DMS 273 (cell line): ENCODE results near the gene EXOC4.

Experiments
- DNase-seq: peaks from one replicate; lab custom pipeline; 2025; ENCODE audit not compliant: unreplicated experiment; lab: John Stamatoyannopoulos, UW

The EXOC4 gene

DNA sequence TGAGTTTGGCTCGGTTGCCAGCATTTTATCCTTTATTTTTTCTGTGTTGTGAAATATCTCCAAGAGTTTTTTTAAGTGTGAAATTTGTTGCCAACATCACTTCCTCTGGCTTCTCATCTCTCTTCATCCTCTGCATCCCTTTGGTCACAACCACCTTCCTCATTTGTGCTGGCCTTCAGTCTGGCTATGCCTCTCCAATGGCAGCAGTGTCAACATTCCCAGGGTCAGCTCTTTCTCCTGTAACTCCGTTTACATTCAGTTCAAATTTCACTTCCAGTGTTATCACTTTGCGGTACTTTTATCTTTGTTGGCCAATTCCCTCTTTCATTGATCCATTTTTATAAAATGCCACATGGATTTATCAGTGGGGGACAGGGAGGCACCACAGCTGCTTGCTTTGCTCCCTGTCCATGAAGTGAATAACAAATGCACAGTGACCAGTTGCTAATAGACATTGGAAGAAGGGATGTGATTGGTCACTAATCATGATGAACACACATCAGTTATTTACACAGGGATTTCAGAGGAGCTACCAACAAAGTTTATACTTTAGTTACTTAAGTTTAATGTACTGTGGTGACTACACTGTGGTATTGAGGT is 562.8 kb downstream of the EXOC4 start:
- no peak for DNase-seq

DNA sequence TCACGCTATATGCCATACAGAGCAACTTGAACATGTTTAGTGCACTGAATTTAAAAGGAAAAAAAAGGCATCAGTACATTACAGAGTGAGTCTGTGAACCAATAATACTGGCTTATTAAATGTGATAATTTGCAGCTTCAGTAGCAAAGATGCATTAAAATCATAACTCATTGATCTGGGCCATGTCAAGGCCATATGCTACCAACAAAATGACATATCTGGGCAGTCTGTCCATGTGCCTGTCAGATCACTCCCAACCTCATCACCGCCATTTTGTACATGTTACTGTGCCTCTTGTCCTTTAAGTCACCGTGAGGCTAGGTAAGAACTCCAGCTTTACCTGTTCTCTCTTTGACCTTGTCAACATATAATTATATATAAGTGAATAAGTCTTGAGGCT is 566.8 kb downstream of the EXOC4 start:
- no peak for DNase-seq

DNA sequence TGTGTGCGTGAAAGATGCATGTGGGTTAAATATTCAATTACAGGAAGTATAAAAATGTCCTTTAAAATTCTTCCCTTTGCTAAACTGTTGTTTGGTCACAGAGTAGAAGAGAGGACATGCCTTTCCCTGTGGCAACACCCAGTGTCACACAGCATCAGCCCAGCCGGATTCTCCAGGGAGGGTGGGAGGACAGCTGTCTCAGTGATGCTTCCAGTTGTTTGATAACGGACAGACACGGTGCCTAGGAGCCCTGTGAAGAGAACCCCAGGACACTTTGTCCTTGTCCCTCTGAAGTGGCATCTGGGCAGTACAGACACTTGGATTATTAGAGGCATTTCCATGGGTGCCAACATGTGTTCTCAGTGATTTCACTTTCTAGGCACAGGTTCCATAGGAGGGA is 567.7 kb downstream of the EXOC4 start:
- DNase-seq, result no peak

DNA sequence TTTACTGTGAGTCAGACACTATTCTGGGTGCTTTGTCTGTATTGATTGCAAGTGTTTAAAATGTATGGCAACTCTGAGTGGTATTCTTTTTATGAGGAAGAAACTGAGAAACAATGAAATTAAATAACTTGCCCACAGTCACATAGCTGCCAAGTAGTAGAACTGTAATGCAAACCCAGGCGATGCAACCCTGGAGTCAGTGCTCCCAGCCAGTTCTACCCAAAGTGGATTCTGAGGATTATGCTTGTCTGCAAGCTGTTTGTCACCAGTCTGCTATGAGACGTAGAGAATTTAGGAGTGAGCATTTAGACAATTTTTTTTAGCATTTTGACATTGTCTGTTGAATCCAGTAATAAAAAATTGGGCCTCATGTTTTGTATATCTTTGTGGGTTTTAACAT is 568.3 kb downstream of the EXOC4 start:
- DNase-seq, result no peak

DNA sequence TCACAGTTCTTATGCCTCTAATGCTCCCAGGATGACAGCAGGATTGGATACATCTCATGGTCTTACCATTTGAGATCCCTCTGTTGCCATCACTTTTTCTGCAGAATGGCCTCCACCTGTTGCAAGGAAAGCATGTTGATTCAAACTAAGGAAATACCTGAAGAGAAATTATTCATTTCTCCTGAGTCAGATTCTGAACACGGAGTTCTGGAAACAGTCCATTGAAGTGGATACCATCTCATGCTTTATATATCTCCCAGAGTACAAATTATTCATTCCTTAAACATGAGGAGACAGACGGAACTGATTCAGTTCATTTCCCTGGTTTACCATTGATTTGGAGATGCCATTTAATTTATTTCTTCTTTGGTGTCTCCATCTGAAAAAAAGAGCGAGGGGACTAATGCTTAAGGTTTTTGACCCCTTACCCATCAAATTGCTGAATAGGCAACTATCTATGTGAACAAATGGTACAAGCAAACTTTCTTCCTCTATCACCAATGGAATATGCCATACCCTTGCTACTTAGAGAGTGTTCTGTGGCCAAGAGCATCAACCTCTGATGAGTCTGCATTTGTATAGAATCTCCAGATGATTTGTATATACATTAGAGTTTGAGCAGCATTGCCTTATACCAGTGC is 569.2 kb downstream of the EXOC4 start:
- no peak for DNase-seq

DNA sequence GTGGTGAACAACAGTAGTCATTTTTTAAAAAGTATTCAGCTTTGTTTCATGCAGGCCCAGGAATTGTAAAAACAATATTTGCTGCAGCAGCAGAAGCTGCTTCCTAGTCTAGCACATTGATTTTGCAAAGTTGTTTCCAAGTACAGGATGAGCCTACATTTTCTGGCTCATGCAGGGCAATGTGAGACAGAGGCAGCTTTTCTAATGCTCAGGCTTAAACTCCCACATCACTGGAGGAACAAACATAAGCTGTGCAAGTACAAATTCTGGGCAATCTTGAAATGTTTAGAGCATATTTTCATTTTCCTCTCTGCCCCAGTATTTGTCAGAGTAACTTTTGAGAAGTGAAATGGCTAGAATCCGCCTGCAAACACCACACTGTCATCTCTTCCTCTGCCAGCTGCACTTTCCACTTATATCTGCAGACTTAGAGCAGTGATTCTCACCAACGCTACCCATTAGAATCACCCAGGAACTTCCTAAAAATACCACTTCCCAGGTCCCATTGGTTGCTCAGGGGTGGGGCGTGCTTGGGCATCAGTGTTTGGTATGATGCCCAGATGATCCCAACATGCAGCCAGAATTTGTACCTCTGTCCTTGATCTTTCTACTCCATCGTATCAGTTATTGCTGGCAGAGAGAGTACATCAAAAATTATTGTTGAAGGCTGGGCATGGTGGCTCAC is 570.1 kb downstream of the EXOC4 start:
- no peak for DNase-seq

DNA sequence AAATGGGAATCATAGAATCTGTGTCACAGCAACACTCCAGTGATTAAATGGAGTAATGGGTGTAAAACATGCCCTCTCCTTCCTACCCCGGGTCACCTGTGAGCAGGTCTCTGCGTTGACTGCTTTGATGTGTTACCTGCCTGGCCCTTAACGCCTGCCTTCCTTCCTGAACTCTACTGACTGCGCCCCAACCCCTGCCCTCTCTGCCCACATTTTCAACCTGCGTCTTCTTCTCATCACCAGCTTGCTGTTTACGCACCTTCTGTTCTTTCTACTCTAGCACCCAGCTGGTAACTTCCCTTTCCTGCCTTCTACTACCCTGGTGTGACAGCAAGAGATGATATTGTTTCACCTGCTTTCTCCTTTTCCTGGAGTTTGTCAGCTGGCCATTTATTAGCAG is 571.3 kb downstream of the EXOC4 start:
- DNase-seq, result no peak

DNA sequence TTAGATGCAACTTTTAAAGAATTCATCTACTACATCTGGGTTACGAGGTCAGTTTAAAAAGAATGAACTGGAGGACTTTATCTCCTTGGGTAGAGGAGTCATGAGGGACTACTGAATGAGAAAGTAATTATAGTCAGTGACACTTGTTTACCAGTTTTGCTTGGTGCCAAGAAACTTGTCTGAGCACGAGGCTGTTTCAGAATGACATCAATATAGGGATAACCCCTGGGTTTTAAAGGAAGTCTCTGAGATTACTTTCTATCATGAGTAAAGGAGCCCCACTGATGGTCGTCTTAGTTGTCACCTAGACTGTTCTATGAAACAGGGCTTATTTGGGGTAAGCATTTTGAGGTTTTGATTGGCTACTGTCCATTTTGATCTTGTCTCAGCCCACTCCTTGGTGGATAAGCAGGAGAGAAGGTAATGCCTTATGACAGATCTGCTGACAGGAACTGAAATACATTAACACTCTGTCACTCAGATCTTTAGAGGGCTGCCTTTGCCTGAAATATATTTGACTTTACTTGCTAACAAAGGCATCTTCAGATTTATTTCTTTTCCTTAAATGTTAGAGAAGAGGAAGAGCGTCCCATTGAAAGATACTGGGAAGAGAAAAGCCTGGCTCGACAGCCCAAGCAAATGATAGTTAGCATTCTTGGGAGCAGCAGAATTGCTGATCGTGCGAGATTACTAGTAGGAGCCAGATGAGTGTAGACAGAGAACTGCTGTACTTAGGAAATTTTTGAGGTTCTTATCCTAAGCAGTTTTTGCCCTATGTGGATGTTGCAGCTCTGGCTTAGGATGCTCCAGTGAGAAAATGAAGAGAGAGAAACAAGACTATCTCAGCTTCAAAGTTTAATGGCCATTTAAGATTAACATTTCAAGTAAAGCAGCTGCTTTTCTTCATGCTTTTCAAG is 575.1 kb downstream of the EXOC4 start:
- no peak for DNase-seq

DNA sequence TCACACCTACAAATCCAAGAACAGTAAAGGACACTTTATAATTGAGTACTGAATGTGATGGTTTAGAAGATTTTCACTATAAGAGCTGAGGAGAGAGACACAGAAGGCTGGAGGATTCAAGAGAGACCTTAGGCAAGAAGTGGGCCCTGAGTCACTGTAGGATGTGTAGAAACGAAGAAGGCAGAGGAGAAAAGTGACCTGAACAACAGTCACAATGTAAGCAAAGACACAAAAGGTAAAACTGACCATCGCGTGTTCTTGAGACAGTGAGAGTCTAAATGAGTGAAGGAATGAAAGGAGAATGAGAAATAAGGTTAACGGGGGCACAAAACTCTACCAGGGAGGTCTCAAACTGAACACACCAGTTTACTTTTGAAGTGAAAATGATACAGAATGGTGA is 576.0 kb downstream of the EXOC4 start:
- no peak for DNase-seq

DNA sequence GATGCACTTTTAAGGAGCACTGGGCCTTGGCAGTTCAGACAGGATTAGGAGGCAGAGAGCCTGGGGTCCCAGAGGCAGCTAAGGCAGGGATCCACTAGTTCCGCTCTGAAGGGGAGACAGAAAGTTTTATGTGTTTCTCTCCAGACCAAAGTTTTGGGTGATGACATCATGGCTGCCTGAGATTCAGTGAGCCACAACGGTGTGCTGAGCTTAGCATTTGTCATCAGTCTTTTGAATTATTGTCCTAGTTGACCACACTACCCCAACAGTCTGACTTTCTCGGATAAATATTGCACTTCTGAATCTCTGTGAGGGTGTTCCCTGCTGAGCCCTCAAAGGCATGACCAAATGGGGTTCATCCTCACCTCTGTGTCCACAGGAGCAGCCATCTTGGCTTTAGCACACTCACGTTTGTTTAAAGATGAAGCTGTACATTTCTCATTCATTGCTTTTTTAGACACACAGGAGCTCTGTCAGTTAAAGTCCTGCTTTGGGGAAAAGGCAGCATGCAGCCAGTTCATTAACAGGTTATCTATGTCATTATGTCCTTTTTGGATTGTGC is 576.5 kb downstream of the EXOC4 start:
- DNase-seq, result no peak

DNA sequence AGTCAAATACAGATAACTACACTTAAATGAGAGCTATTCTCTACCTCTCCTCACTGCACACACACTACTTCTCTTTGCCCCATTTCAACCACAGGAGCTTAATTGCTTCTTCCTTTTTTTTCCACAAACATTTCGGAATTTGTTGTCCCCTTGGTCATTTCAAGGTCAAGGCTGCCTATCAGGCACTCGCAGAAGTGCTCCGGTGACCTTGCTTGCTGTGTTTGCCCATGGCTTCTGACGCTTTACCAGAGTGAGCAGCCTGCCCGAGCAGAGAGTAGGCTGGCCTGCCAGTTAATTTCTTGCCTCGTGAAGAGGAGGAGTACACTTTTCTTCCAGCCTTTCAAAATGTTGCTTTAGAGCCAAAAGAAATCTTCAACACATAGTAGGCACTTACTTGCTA is 577.2 kb downstream of the EXOC4 start:
- no peak for DNase-seq

DNA sequence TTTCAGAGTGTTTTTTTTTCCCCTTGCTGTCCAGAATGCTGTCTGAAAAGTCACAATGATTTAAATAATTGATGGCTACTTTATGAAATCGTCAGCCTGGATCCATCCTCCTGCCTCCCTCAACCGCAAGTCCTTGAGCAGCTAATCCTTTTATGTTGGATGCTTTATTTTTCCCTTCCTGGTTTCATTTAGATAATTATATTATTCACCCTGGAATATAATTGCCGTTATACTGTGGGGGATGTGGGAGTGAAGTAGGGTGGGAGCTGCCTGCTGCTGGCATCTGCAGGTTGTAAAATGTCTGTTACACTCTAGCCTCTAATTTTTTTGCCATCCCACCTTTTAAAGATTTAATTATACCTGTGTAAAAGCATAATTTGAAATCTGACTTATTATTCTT is 583.8 kb downstream of the EXOC4 start:
- no peak for DNase-seq

DNA sequence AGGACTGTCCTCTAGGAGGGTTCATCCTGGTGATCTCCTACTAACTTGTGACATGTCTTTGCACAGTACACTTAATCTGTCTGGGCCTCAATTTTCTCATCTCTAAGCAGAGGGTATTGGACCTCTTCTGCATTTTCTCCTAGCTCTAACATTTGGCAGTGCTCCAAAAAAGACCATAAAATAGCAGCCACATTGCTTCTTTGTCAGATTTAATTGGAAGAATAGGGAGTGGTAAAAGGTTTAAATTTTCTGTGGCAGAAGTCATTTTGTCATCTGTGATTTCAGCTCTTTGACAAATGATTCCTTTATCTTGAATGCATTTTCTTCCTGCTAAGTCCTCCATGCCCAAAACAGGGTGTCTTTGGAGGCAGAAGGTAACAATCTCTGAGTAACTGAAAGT is 584.3 kb downstream of the EXOC4 start:
- no peak for DNase-seq

DNA sequence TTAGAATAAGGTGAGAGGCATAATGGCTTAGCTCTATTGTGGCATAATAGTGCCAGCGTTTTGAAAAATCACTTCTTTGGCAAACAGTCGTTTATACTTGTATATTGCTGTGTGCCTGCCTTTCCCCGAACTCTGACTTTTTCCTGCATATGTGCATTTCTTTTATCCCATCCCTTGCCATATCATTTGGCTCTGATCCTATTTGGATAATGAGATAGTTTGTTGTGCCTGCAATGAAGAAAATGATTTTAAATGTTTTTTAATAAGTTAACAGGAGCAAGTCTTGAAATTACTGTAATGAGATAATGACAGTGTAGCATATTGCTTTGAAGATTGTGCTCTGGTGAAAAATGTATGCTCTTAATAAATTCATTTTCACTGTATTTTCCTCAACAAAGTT is 586.2 kb downstream of the EXOC4 start:
- no peak for DNase-seq

DNA sequence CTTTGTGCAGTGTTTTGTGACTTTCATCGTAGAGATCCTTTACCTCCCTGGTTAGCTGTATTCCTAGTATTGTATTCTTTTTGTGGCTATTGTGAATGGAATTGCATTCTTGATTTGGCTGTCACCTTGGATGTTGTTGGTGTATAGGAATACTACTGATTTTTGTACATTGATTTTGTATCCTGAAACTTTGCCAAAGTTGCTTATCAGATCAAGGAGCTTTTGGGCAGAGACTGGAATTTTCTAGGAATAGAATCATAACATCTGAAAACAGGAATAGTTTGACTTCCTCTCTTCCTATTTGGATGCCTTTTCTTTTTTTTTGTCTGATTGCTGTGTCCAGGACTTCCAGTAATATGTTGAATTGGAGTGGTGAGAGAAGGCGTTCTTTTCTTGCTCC is 590.5 kb downstream of the EXOC4 start:
- DNase-seq, result no peak

DNA sequence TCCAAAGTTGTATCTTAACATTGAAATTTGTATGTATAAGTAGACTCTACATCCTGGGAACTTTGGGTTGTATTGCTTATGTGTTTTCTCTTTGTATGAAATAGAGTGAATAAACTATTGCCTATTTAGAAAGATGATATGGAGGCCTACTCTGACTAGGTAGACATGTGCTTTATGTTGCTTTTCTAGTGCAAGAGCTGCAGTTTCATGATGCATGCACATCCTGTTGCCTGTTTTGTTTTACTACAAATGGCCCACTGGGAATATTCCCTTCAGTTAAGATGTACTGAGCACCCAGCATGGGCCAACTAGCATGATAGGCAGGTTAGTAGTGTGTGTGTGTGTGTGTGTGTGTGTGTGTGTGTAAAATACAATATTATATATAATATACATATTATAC is 592.1 kb downstream of the EXOC4 start:
- DNase-seq, result no peak

DNA sequence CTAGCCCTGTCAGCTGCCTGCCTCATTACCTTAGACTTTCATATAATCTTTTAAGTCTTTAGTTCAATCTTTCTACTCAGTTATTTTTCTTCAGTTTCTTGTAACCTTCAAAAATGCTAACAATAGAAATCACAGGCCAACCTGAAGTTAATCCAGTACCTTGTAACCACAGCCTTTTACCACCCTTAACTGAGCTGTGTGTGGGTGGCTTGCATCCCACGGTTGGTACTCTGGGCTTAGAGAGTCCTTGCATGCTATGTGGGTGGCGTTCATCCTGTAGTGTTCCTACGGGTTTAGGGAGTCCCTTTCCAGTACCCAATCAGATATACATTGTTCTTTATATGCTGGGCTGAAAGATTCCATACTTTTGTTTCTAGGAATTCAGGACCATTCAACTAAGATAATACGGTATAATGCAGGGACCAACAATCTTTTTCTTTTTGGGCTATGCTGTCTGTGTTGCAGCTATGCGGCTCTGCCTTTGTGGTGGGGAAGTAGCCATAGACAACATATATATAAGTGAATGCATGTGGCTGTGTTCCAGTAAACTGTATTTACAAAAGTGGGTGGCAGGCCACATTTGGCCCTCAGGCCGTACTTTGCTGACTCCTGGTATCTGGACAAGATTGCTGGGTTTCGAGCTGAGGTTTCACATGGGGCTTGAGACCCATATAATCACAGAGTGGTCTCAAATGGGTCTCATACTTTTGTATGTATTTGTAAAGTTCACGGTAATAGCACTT is 593.5 kb downstream of the EXOC4 start:
- DNase-seq, result no peak

DNA sequence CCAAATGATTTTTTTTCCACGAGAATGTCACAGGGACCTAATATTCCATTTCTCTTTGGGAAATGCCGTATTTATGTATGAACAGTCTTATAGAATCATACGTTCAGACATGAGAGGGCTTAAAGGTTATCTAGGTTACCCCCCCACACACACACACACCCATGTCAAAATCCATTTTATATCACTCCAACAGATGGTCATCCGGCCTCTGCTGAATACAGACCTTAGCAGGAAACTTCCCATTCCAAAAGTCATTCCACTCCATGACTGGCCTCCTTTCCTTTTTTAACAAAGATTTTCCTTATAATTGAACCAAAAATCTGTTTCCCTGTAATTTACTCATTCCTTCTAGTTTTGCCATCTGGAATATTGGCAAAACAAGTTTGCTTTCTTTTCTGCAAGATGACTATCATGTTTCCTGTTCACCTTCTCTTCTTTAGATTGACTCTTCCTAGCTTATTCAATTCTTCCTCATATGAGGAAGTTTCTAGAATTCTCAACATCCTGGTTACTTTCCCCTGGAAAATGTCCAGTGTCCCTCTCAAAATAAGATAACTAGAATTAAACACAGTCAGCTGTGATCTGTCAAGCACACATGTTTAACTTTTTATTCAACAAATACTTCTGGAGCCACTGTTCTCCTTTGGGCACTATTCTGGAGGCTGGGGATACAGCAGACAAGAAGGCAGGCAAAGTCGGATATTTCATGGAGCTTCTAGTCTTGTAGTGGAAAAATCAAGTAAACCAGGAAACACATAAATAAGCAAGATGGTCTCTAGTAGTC is 597.8 kb downstream of the EXOC4 start:
- no peak for DNase-seq

DNA sequence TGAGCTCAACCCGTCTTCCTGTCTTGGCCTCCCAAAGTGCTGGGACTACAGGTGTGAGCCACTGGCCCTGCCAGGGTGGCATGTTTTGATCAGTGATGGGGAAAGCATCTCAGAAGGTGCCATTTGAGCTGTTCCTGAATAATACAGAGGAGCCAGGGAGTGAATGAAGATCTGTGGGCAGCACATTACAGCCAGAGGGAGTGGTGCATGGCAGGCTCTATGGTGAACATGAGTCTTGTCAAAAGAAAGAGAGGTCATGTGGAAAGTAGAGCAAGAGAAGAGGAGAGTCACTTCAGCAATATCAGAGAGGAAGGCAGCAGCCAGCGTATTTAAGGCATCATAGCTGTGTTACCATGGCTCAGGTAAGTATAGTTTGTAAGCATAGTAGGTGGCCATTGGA is 598.5 kb downstream of the EXOC4 start:
- DNase-seq, result no peak

DNA sequence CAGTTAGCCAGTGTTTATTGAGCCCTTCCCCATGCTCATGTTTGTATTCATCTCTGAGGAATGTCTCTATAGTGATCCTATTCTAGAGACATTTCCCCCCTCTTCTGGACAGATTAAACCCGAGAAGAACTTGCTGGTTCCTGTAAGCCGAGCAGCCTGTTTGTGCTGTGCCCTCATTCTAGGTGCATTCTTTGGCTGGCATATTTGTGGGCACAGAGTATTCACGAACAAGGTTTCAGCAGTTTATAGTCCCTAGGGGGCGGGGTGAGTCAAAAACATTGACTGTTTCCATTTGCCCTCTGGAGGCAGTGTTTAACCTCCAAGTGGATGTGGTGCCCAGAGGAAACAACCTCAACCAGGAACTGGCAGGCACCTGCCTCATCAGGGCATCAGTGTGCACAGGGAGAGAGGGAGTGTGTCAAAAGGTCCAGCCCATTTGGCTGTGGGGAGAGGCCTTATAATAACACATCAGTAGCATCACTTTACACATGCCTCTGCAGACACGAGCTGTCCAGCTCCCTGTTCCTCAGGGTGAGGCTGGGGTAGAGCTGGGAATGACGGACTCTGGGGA is 600.9 kb downstream of the EXOC4 start:
- DNase-seq, result peak; percentile 91
